Stimulated activated effector memory CD8-positive, alpha-beta T cell treated with anti-CD3 and anti-CD28 coated beads, Interleukin-12 subunit alpha, Interleukin-12 subunit beta, amount 100 ng/mL, for 72 hours (primary cell): ENCODE data around the gene CCDC78.
A peak's percentile ranks its signal among the peaks of the same experiment; 100 is the strongest.

Experiments
- ATAC-seq: fragments of 150-1000 bp; cut with Tn5 transposase; 2 replicates; pipeline ENCODE4 v1.10.0; 2021
- DNase-seq, 2 donors: peaks; one replicate each; pipeline ENCODE4 v3.0.0; 2021 to 2022; ENCODE audit warnings: low spot score in 2 of 2
- H3K27ac Mint-ChIP-seq: one replicate; pipeline ENCODE4 v1.8.0; 2022; ENCODE audit warnings: mild to moderate bottlenecking, mixed read lengths
- H3K36me3 Mint-ChIP-seq: one replicate; pipeline ENCODE4 v1.8.0; 2022; ENCODE audit warnings: mild to moderate bottlenecking, mixed read lengths
- H3K4me1 Mint-ChIP-seq: one replicate; pipeline ENCODE4 v1.8.0; 2022; ENCODE audit warnings: mixed read lengths
- H3K4me3 Mint-ChIP-seq: one replicate; pipeline ENCODE4 v1.8.0; 2022; ENCODE audit warnings: mild to moderate bottlenecking, mixed read lengths
- H3K9me3 Mint-ChIP-seq: one replicate; pipeline ENCODE4 v1.8.0; 2022; ENCODE audit warnings: mixed read lengths

CCDC78 gene

GRCh38 chr16:726438-727290 is at the start of gene CCDC78, which contains the start of gene HAGHL:
CCDC78 (minus strand) TSS chr16:726443; CDS start chr16:726367, 76 bp downstream.
HAGHL (plus strand) TSS chr16:727106; CDS start chr16:727510, 404 bp downstream.
- Mint-ChIP-seq H3K36me3 (peaks cover 2% of the 10 kb centered on the region), H3K4me3 (peak within 1 kb of the TSS; percentile 65), H3K4me1 (peaks cover 11% of the 10 kb centered on the region), H3K27ac (no peak within 1 kb of the TSS), H3K9me3 (no peaks in the 10 kb centered on the region)
- DNase-seq, result peak; percentile 60 to 75
- peak; percentile 29 for ATAC-seq

- H3K36me3 Mint-ChIP-seq, result no peaks in the 10 kb centered on the region
- no peak overlapping the region for H3K4me3 Mint-ChIP-seq
- DNase-seq (no peak), ATAC-seq (no peak)
- H3K9me3 Mint-ChIP-seq, result no peaks in the 10 kb centered on the region
- H3K4me1 Mint-ChIP-seq, result peaks cover 6% of the 10 kb centered on the region
- no peak overlapping the region for H3K27ac Mint-ChIP-seq
Measured at GRCh38 chr16:775236-775796, 49.1 kb upstream of the CCDC78 start.

GRCh38 chr16:774086-775001 is 48.1 kb upstream of the CCDC78 start:
- H3K36me3 Mint-ChIP-seq, result no peaks in the 10 kb centered on the region
- H3K4me3 Mint-ChIP-seq, result no peak overlapping the region
- no peaks in the 10 kb centered on the region for H3K9me3 Mint-ChIP-seq
- peaks cover 6% of the 10 kb centered on the region for H3K4me1 Mint-ChIP-seq
- DNase-seq (no peak), ATAC-seq (no peak)
- H3K27ac Mint-ChIP-seq, result no peak overlapping the region

- Mint-ChIP-seq H3K36me3 (no peaks in the 10 kb centered on the region), H3K4me1 (peaks cover 4% of the 10 kb centered on the region), H3K9me3 (no peaks in the 10 kb centered on the region), H3K27ac (no peak overlapping the region), H3K4me3 (no peak overlapping the region)
- DNase-seq (no peak), ATAC-seq (no peak)
Measured at GRCh38 chr16:772959-773358, 46.7 kb upstream of the CCDC78 start.

- Mint-ChIP-seq H3K4me3 (no peak overlapping the region), H3K36me3 (no peaks in the 10 kb centered on the region)
- no peak for ATAC-seq
Measured at GRCh38 chr16:770411-770810, 44.2 kb upstream of the CCDC78 start.

GRCh38 chr16:769934-770333 is 43.7 kb upstream of the CCDC78 start:
- Mint-ChIP-seq H3K36me3 (no peaks in the 10 kb centered on the region), H3K4me3 (no peak overlapping the region), H3K9me3 (no peaks in the 10 kb centered on the region), H3K4me1 (no peaks in the 10 kb centered on the region), H3K27ac (no peak overlapping the region)
- no peak for DNase-seq
- ATAC-seq, result no peak

More at GRCh38 chr16:770411-770810, 44.2 kb upstream of the CCDC78 start:
- no peak overlapping the region for H3K27ac Mint-ChIP-seq
- H3K4me1 Mint-ChIP-seq, result no peaks in the 10 kb centered on the region
- no peak for DNase-seq
- no peaks in the 10 kb centered on the region for H3K9me3 Mint-ChIP-seq

GRCh38 chr16:769184-769784 is 43.0 kb upstream of the CCDC78 start:
- ATAC-seq (no peak), DNase-seq (no peak)
- Mint-ChIP-seq H3K9me3 (no peaks in the 10 kb centered on the region), H3K27ac (no peak overlapping the region), H3K36me3 (no peaks in the 10 kb centered on the region), H3K4me1 (no peaks in the 10 kb centered on the region), H3K4me3 (no peak overlapping the region)

GRCh38 chr16:768428-768827 is 42.2 kb upstream of the CCDC78 start:
- ATAC-seq (no peak), DNase-seq (no peak)
- Mint-ChIP-seq H3K36me3 (no peaks in the 10 kb centered on the region), H3K4me3 (no peak overlapping the region), H3K9me3 (no peaks in the 10 kb centered on the region), H3K27ac (no peak overlapping the region), H3K4me1 (no peaks in the 10 kb centered on the region)

- DNase-seq (no peak), ATAC-seq (no peak)
- Mint-ChIP-seq H3K36me3 (no peaks in the 10 kb centered on the region), H3K4me3 (no peak overlapping the region), H3K4me1 (no peaks in the 10 kb centered on the region), H3K9me3 (no peaks in the 10 kb centered on the region), H3K27ac (no peak overlapping the region)
Measured at GRCh38 chr16:767743-768235, 41.5 kb upstream of the CCDC78 start.

- H3K27ac Mint-ChIP-seq, result no peak overlapping the region
- DNase-seq (no peak), ATAC-seq (no peak)
- no peaks in the 10 kb centered on the region for H3K36me3 Mint-ChIP-seq
- H3K9me3 Mint-ChIP-seq, result no peaks in the 10 kb centered on the region
- H3K4me1 Mint-ChIP-seq, result no peaks in the 10 kb centered on the region
- H3K4me3 Mint-ChIP-seq, result no peak overlapping the region
Measured at GRCh38 chr16:766820-767640, 40.8 kb upstream of the CCDC78 start.

- Mint-ChIP-seq H3K27ac (no peak overlapping the region), H3K9me3 (no peaks in the 10 kb centered on the region), H3K4me3 (no peak overlapping the region), H3K36me3 (no peaks in the 10 kb centered on the region), H3K4me1 (no peaks in the 10 kb centered on the region)
- DNase-seq (no peak), ATAC-seq (no peak)
Measured at GRCh38 chr16:766008-766819, 40.0 kb upstream of the CCDC78 start.

GRCh38 chr16:765488-765865 is 39.2 kb upstream of the CCDC78 start:
- no peak for ATAC-seq
- no peaks in the 10 kb centered on the region for H3K36me3 Mint-ChIP-seq

GRCh38 chr16:764848-765487 is 38.7 kb upstream of the CCDC78 start:
- no peaks in the 10 kb centered on the region for H3K36me3 Mint-ChIP-seq
- no peak for ATAC-seq
- no peaks in the 10 kb centered on the region for H3K9me3 Mint-ChIP-seq
- no peak overlapping the region for H3K4me3 Mint-ChIP-seq
- no peaks in the 10 kb centered on the region for H3K4me1 Mint-ChIP-seq
- H3K27ac Mint-ChIP-seq, result no peak overlapping the region
- DNase-seq, result no peak

More at GRCh38 chr16:765488-765865, 39.2 kb upstream of the CCDC78 start:
- no peak for DNase-seq
- H3K9me3 Mint-ChIP-seq, result no peaks in the 10 kb centered on the region
- no peaks in the 10 kb centered on the region for H3K4me1 Mint-ChIP-seq
- no peak overlapping the region for H3K27ac Mint-ChIP-seq
- H3K4me3 Mint-ChIP-seq, result no peak overlapping the region
